Breast epithelium (tissue), 3 donors: ENCODE measurements around the gene IGFBP7.

ENCODE experiments used
- POLR2AphosphoS5 ChIP-seq, 3 donors: sonication (generic); formaldehyde crosslinking; IDR thresholded peaks; one replicate each; pipeline ENCODE4 v1.6.1; 2017; ENCODE audit warnings: antibody characterized with exemption in 3 of 3
- TF ChIP-seq, protein P1 (sequence below), 3 donors: fragments of 450-650 bp; IDR thresholded peaks; one replicate each; pipeline ENCODE4 v1.5.1; 2016 to 2017; ENCODE audit warnings: antibody characterized with exemption in 3 of 3, mild to moderate bottlenecking in 3 of 3, moderate library complexity in 3 of 3

DNA sequence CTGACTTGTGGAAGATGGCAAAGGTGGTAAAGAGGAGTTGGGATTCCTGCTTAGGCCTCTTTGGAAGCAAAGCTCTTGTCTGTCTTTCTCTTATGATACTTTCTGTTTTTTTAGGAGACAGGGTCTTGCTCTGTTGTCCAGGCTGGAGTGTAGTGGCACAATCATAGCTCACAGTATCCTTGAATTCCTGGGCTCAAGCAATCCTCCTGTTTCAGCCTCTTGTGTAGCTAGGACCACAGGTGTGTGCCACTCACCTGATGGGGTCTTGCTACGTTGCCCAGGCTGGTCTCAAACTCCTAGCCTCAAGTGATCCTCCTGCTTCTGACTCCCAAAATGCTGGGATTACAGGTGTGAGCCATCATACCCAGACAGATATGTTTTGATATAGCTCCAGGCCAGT lies 19.3 kb upstream of the IGFBP7 start:
- no peak for TF ChIP-seq POLR2AphosphoS5 (IDR thresholded peaks at IDR 0.05)
- TF ChIP-seq, protein P1, sequence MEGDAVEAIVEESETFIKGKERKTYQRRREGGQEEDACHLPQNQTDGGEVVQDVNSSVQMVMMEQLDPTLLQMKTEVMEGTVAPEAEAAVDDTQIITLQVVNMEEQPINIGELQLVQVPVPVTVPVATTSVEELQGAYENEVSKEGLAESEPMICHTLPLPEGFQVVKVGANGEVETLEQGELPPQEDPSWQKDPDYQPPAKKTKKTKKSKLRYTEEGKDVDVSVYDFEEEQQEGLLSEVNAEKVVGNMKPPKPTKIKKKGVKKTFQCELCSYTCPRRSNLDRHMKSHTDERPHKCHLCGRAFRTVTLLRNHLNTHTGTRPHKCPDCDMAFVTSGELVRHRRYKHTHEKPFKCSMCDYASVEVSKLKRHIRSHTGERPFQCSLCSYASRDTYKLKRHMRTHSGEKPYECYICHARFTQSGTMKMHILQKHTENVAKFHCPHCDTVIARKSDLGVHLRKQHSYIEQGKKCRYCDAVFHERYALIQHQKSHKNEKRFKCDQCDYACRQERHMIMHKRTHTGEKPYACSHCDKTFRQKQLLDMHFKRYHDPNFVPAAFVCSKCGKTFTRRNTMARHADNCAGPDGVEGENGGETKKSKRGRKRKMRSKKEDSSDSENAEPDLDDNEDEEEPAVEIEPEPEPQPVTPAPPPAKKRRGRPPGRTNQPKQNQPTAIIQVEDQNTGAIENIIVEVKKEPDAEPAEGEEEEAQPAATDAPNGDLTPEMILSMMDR (IDR thresholded peaks at IDR 0.05): no peak
